H9 (cell line): ENCODE data around the gene DMRT1. TPM values are rescaled to one million over a fixed set of nuclear protein-coding genes. Genes with fewer than 3 reads are reported as not detected.

Experiments used
- DNase-seq: peaks from one replicate; pipeline ENCODE4 v3.0.0-alpha.2; 2017
- H2AFZ ChIP-seq: one replicate; pipeline ENCODE4 v1.6.1; 2013; ENCODE audit warnings: mild to moderate bottlenecking, low read length, control low read depth, moderate library complexity
- H2AK5ac ChIP-seq: 2 replicates; pipeline ENCODE4 v1.6.1; 2013; ENCODE audit warnings: low read length, control low read depth, mixed read lengths; ENCODE audit not compliant: insufficient read length
- H2BK120ac ChIP-seq: one replicate; pipeline ENCODE4 v1.6.1; 2013; ENCODE audit warnings: low read depth, mild to moderate bottlenecking, low read length, control low read depth, inconsistent platforms; ENCODE audit not compliant: poor library complexity, severe bottlenecking
- H2BK12ac ChIP-seq: 2 replicates; pipeline ENCODE4 v1.6.1; 2013; ENCODE audit warnings: low read length, control low read depth, mixed read lengths, low read depth; ENCODE audit not compliant: insufficient read length
- H2BK15ac ChIP-seq: 2 replicates; pipeline ENCODE4 v1.6.1; 2013; ENCODE audit warnings: low read depth, low read length, control low read depth
- H2BK20ac ChIP-seq: one replicate; pipeline ENCODE4 v1.6.1; 2013; ENCODE audit warnings: low read depth, mild to moderate bottlenecking, low read length, control low read depth, inconsistent platforms; ENCODE audit not compliant: poor library complexity, severe bottlenecking
- H2BK5ac ChIP-seq: 2 replicates; pipeline ENCODE4 v1.6.1; 2013; ENCODE audit warnings: low read length, control low read depth, mixed read lengths; ENCODE audit not compliant: insufficient read length
- H3K14ac ChIP-seq: 2 replicates; pipeline ENCODE4 v1.6.1; 2013; ENCODE audit warnings: low read length, control low read depth; ENCODE audit not compliant: insufficient read depth
- H3K18ac ChIP-seq: 2 replicates; pipeline ENCODE4 v1.6.1; 2013; ENCODE audit warnings: low read depth, mild to moderate bottlenecking, mixed read lengths, low read length, control low read depth; ENCODE audit not compliant: insufficient read length
- H3K23ac ChIP-seq: 2 replicates; pipeline ENCODE4 v1.6.1; 2013; ENCODE audit warnings: low read length, control low read depth, mixed read lengths, low read depth; ENCODE audit not compliant: insufficient read length
- H3K23me2 ChIP-seq: 2 replicates; pipeline ENCODE4 v1.6.1; 2013; ENCODE audit warnings: low read depth, mild to moderate bottlenecking, mixed read lengths, low read length, control low read depth; ENCODE audit not compliant: insufficient read length, poor library complexity, severe bottlenecking
- H3K27ac ChIP-seq: 2 replicates; pipeline ENCODE4 v1.5.1; 2013; ENCODE audit warnings: low read length, control low read depth, mixed read lengths, low read depth; ENCODE audit not compliant: insufficient read length
- H3K27me3 ChIP-seq: 2 replicates; pipeline ENCODE4 v1.6.1; 2013; ENCODE audit warnings: low read length, control low read depth, inconsistent platforms; ENCODE audit not compliant: insufficient read depth
- H3K4ac ChIP-seq: 2 replicates; pipeline ENCODE4 v1.6.1; 2013; ENCODE audit warnings: low read depth, mild to moderate bottlenecking, control low read depth, inconsistent platforms, low read length, moderate library complexity
- H3K4me1 ChIP-seq: 2 replicates; pipeline ENCODE4 v1.6.1; 2013; ENCODE audit warnings: low read length, control low read depth, inconsistent platforms; ENCODE audit not compliant: insufficient read depth
- H3K4me2 ChIP-seq: 2 replicates; pipeline ENCODE4 v1.6.1; 2013; ENCODE audit warnings: low read length, control low read depth, mixed read lengths; ENCODE audit not compliant: insufficient read length, insufficient read depth
- H3K56ac ChIP-seq: 2 replicates; pipeline ENCODE4 v1.6.1; 2013; ENCODE audit warnings: low read depth, mild to moderate bottlenecking, mixed read lengths, low read length, control low read depth; ENCODE audit not compliant: insufficient read length
- H3K79me1 ChIP-seq: 2 replicates; pipeline ENCODE4 v1.6.1; 2013; ENCODE audit warnings: low read depth, mild to moderate bottlenecking, moderate library complexity, low read length, control low read depth, inconsistent platforms; ENCODE audit not compliant: insufficient read depth, poor library complexity, severe bottlenecking
- H3K79me2 ChIP-seq: 2 replicates; pipeline ENCODE4 v1.6.1; 2013; ENCODE audit warnings: low read length, control low read depth, inconsistent platforms; ENCODE audit not compliant: insufficient read depth
- H3K9ac ChIP-seq: 2 replicates; pipeline ENCODE4 v1.6.1; 2013; ENCODE audit warnings: low read length, control low read depth, mixed read lengths; ENCODE audit not compliant: insufficient read length; ENCODE audit errors: extremely low read depth
- H3K9me3 ChIP-seq: one replicate; pipeline ENCODE4 v1.6.1; 2013; ENCODE audit warnings: low read depth, low read length, inconsistent platforms; ENCODE audit not compliant: control insufficient read depth
- H3T11ph ChIP-seq: one replicate; pipeline ENCODE4 v1.6.1; 2013; ENCODE audit warnings: mild to moderate bottlenecking, low read length, control low read depth, inconsistent platforms
- H4K20me1 ChIP-seq: one replicate; pipeline ENCODE4 v1.6.1; 2013; ENCODE audit not compliant: control insufficient read depth, insufficient read length, insufficient read depth
- H4K5ac ChIP-seq: 2 replicates; pipeline ENCODE4 v1.6.1; 2013; ENCODE audit warnings: low read depth, mild to moderate bottlenecking, mixed read lengths, low read length, control low read depth; ENCODE audit not compliant: insufficient read length
- H4K8ac ChIP-seq: replicated peaks from 2 replicates; pipeline ENCODE4 v1.6.1; 2013; ENCODE audit warnings: low read length, control low read depth, mixed read lengths, low read depth; ENCODE audit not compliant: insufficient read length
- H4K91ac ChIP-seq: 2 replicates; pipeline ENCODE4 v1.6.1; 2013; ENCODE audit warnings: low read depth, mild to moderate bottlenecking, moderate library complexity, mixed read lengths, low read length, control low read depth; ENCODE audit not compliant: insufficient read length
- H3K27ac Mint-ChIP-seq, 3 experiments: 2 replicates in 2 of 3; 3 replicates in 1 of 3; pipeline ENCODE4 v1.8.0; 2020 to 2021; ENCODE audit warnings: mixed read lengths in 3 of 3, mild to moderate bottlenecking in 1 of 3, moderate library complexity in 1 of 3
- H3K27me3 Mint-ChIP-seq: 2 replicates; pipeline ENCODE4 v1.8.0; 2021; ENCODE audit warnings: low read depth, mild to moderate bottlenecking, moderate library complexity, mixed read lengths
- H3K36me3 Mint-ChIP-seq, 3 experiments: 2 replicates in 2 of 3; 3 replicates in 1 of 3; pipeline ENCODE4 v1.8.0; 2020 to 2021; ENCODE audit warnings: low read depth in 3 of 3, mixed read lengths in 3 of 3; ENCODE audit not compliant: insufficient read depth in 1 of 3
- H3K4me1 Mint-ChIP-seq, 2 experiments: 2 replicates each; pipeline ENCODE4 v1.8.0; 2020; ENCODE audit warnings: mixed read lengths in 2 of 2
- H3K4me3 Mint-ChIP-seq, 2 experiments: 2 replicates in 1 of 2; 3 replicates in 1 of 2; pipeline ENCODE4 v1.8.0; 2020 to 2021; ENCODE audit warnings: mild to moderate bottlenecking in 2 of 2, mixed read lengths in 2 of 2, moderate library complexity in 1 of 2
- H3K9me3 Mint-ChIP-seq, 2 experiments: 2 replicates in 1 of 2; 3 replicates in 1 of 2; pipeline ENCODE4 v1.8.0; 2020; ENCODE audit warnings: mild to moderate bottlenecking in 2 of 2, mixed read lengths in 2 of 2, moderate library complexity in 1 of 2
- CTCF ChIP-seq: fragments of 200-600 bp; sonication (generic); conservative IDR thresholded peaks from 3 replicates; pipeline ENCODE4 v1.8.0; 2021; ENCODE audit warnings: antibody characterized with exemption, mild to moderate bottlenecking
- WGBS: extraction: QIAGEN DNeasy Blood & Tissue Kit; methylation state at CpG from one replicate; pipeline ENCODE4 v1.1.7; 2013; ENCODE audit warnings: missing lambda C conversion rate, low lambda C conversion rate, mixed read lengths; ENCODE audit not compliant: insufficient read length; ENCODE audit errors: extremely low coverage; 5-methylcytosine and 5-hydroxymethylcytosine counted together
- total RNA-seq: library from RNA; stranded (reverse); gene quantifications from 2 replicates; pipeline ENCODE4 v1.2.1, GENCODE V29; 2021

The DMRT1 gene
- total RNA-seq, 1 experiment from 2014 or later = not detected

- no peak overlapping the region for H2AK5ac ChIP-seq
- H3K23me2 ChIP-seq = no peaks in the 10 kb centered on the region
- no peaks in the 10 kb centered on the region for H4K20me1 ChIP-seq
- no peak overlapping the region for H2BK5ac ChIP-seq
- peak; percentile 56 for TF ChIP-seq CTCF
- no peak overlapping the region for H3K56ac ChIP-seq
- peak; percentile 56 for DNase-seq
- H4K5ac ChIP-seq = no peak overlapping the region
- WGBS = no CpG with 5 or more reads among the region's 5 CpGs
- no peak overlapping the region for H3K9ac ChIP-seq
- H3K79me1 ChIP-seq = no peaks in the 10 kb centered on the region
- H3K9me3 Mint-ChIP-seq = no peaks in the 10 kb centered on the region
- H3K4me2 ChIP-seq = no peak overlapping the region
- no peak overlapping the region for H3K27ac Mint-ChIP-seq
- no peak overlapping the region for H3T11ph ChIP-seq
- no peak overlapping the region for H2BK20ac ChIP-seq
- H4K91ac ChIP-seq = no peak overlapping the region
- H3K18ac ChIP-seq = no peak overlapping the region
- no peak overlapping the region for H3K27ac ChIP-seq
- no peak overlapping the region for H4K8ac ChIP-seq
- no peaks in the 10 kb centered on the region; the same call in 1 of the 2 replicates for H3K27me3 ChIP-seq
- no peak overlapping the region for H3K4ac ChIP-seq
- H3K9me3 ChIP-seq = no peaks in the 10 kb centered on the region
- no peaks in the 10 kb centered on the region for H3K36me3 Mint-ChIP-seq
- H3K4me1 ChIP-seq = no peaks in the 10 kb centered on the region
- no peak overlapping the region for H3K14ac ChIP-seq
- H2AFZ ChIP-seq = no peak overlapping the region
- no peak overlapping the region for H2BK12ac ChIP-seq
- H3K4me1 Mint-ChIP-seq = 0 out of 4 replicates have a peak, but pooled peaks cover 0 to 2% of the 10 kb centered on the region in 2 experiments
- H2BK15ac ChIP-seq = no peak overlapping the region
- peaks cover 38% of the 10 kb centered on the region for H3K27me3 Mint-ChIP-seq
- H2BK120ac ChIP-seq = no peak overlapping the region
- no peaks in the 10 kb centered on the region for H3K79me2 ChIP-seq
- H3K4me3 Mint-ChIP-seq = no peak overlapping the region
- H3K23ac ChIP-seq = no peak overlapping the region
Measured at GRCh38 chr9:892123-892522, 50.6 kb downstream of the DMRT1 start.
